Prostate gland (tissue), 2 donors: ENCODE data around the gene NR5A1. TPM values are rescaled to one million over a fixed set of nuclear protein-coding genes. Genes with fewer than 3 reads are reported as not detected.

Source experiments
- DNase-seq: peaks from one replicate; pipeline ENCODE4 v3.0.0-alpha.2; 2019; ENCODE audit warnings: low spot score
- H3K27ac ChIP-seq, 2 donors: fragments of 200-600 bp; sonication (generic); 2 replicates each; pipeline ENCODE4 v1.5.1; 2017 to 2019
- H3K27me3 ChIP-seq: fragments of 200-600 bp; sonication (generic); replicated peaks from 2 replicates; pipeline ENCODE4 v1.5.1; 2019; ENCODE audit not compliant: insufficient read depth
- H3K36me3 ChIP-seq, 2 donors: fragments of 200-600 bp; sonication (generic); 1 replicate in 1 of 2; 2 replicates in 1 of 2; pipeline versions ENCODE4 v1.5.1 to v1.8.1; 2017 to 2019
- H3K4me1 ChIP-seq: fragments of 200-600 bp; sonication (generic); replicated peaks from 2 replicates; pipeline ENCODE4 v1.5.1; 2019
- H3K4me3 ChIP-seq, 2 donors: fragments of 200-600 bp; sonication (generic); 2 replicates each; pipeline ENCODE4 v1.5.1; 2017 to 2019
- H3K9me3 ChIP-seq: fragments of 200-600 bp; sonication (generic); 2 replicates; pipeline ENCODE4 v1.5.1; 2017
- CTCF ChIP-seq, 4 experiments: fragments of 200-600 bp in 2 of 4; fragments of 450-650 bp in 2 of 4; sonication (generic) in 2 of 4; IDR thresholded peaks; 1 replicate in 3 of 4; 2 replicates in 1 of 4; pipeline ENCODE4 v1.5.1; 2016 to 2019; ENCODE audit warnings: antibody characterized with exemption in 4 of 4, mild to moderate bottlenecking in 2 of 4, moderate library complexity in 2 of 4
- POLR2A ChIP-seq: fragments of 450-650 bp; IDR thresholded peaks from one replicate; pipeline ENCODE4 v1.6.1; 2016; ENCODE audit warnings: antibody characterized with exemption, mild to moderate bottlenecking
- POLR2AphosphoS5 ChIP-seq: sonication (generic); formaldehyde crosslinking; IDR thresholded peaks from one replicate; pipeline ENCODE4 v1.6.1; 2017; ENCODE audit warnings: antibody characterized with exemption
- intact Hi-C: fragments of 100-400 bp; cut with DNase I; formaldehyde crosslinking; loops from one replicate; pipeline ENCODE4 v1.14.2; 2022
- total RNA-seq, 2 donors: library from RNA; depleted of rRNA; stranded (reverse); fragments of >200 nt; gene quantifications; one replicate each; pipeline ENCODE4 v1.1.0, GENCODE V29; 2016

The NR5A1 gene
- total RNA-seq, 2 donors from 2014 or later: 88.4 TPM; not detected in 1

- no peaks in the 10 kb centered on the region for H3K27me3 ChIP-seq
- H3K36me3 ChIP-seq: no peaks in the 10 kb centered on the region
- no peak overlapping the region for H3K4me3 ChIP-seq
- TF ChIP-seq CTCF (IDR thresholded peaks at IDR 0.05): no peak
- no peak for TF ChIP-seq POLR2AphosphoS5
- TF ChIP-seq POLR2A: no peak
- no peaks in the 10 kb centered on the region for H3K4me1 ChIP-seq
- no peak overlapping the region for H3K27ac ChIP-seq
- intact Hi-C loops: no loop called here
- no peak for DNase-seq
- H3K9me3 ChIP-seq: no peaks in the 10 kb centered on the region
Observed at GRCh38 chr9:124436320-124436719, 70.9 kb downstream of the NR5A1 start.

Other genes with a start within 250 kb of the NR5A1 start
- 10 to 100 TPM; 32.3 to 44.2 TPM for gene NEK6, start 249.4 kb downstream of the NR5A1 start, total RNA-seq
- 100 to 1,000 TPM; 150 to 158 TPM for gene PSMB7, start 92.0 kb downstream of the NR5A1 start, total RNA-seq
- gene ADGRD2, start 56.9 kb downstream of the NR5A1 start, total RNA-seq: 1 to 10 TPM; 1.0 to 4.0 TPM